Mucosa of descending colon (tissue), 3 donors: ENCODE measurements around the gene FGFR1OP2. TPM values are rescaled to one million over a fixed set of nuclear protein-coding genes. Genes with fewer than 3 reads are reported as not detected.

ENCODE experiments used
- ATAC-seq: fragments of 200-7000 bp; cut with Tn5 transposase; one replicate; pipeline ENCODE4 v1.9.1; 2020; ENCODE audit warnings: mild to moderate bottlenecking, moderate library complexity
- DNase-seq, 3 donors: peaks; one replicate each; pipeline ENCODE4 v3.0.0-alpha.2; 2020
- H3K36me3 ChIP-seq: fragments of 200-600 bp; one replicate; pipeline ENCODE4 v1.8.0; 2021; ENCODE audit warnings: low read depth, mild to moderate bottlenecking
- H3K4me1 ChIP-seq: fragments of 200-600 bp; one replicate; pipeline ENCODE4 v1.8.0; 2021; ENCODE audit warnings: low read depth, mild to moderate bottlenecking
- H3K4me3 ChIP-seq: fragments of 200-600 bp; one replicate; pipeline ENCODE4 v1.8.0; 2021; ENCODE audit warnings: mild to moderate bottlenecking
- H3K9me3 ChIP-seq: fragments of 200-600 bp; one replicate; pipeline ENCODE4 v1.8.0; 2021; ENCODE audit warnings: mild to moderate bottlenecking
- intact Hi-C, 2 donors: fragments of 100-400 bp; cut with DNase I in 1 of 2; cut with micrococcal nuclease in 1 of 2; formaldehyde crosslinking; loops; one replicate each; pipeline versions ENCODE4 v1.11.0 to v1.11.1; 2022; cut with DNase I, micrococcal nuclease
- total RNA-seq, 3 donors: library from RNA; stranded (reverse); fragmentation: NEBNext Ultra II Directional in 2 of 3; extraction: Animal tissue kit (Norgen Biotek cat#: 25700) in 2 of 3; gene quantifications; one replicate each; pipeline versions ENCODE4 v1.2.1 to v1.2.4, GENCODE V29; 2021 to 2023
- TF ChIP-seq, protein P1 (sequence below): fragments of 200-600 bp; IDR thresholded peaks from one replicate; pipeline ENCODE4 v1.8.0; 2022; ENCODE audit warnings: antibody characterized with exemption, mild to moderate bottlenecking
- donor health status: DM: no; HTN: no; CAD: no; lungs with moderate emphysema.
- donor health status: DM: no; HTN: no; CAD: no.
- donor health status: DM: no; HTN: yes; CAD: no.

The FGFR1OP2 gene
- total RNA-seq, 3 donors from 2014 or later, result 25.1 to 50.9 (median 28.2) TPM

DNA sequence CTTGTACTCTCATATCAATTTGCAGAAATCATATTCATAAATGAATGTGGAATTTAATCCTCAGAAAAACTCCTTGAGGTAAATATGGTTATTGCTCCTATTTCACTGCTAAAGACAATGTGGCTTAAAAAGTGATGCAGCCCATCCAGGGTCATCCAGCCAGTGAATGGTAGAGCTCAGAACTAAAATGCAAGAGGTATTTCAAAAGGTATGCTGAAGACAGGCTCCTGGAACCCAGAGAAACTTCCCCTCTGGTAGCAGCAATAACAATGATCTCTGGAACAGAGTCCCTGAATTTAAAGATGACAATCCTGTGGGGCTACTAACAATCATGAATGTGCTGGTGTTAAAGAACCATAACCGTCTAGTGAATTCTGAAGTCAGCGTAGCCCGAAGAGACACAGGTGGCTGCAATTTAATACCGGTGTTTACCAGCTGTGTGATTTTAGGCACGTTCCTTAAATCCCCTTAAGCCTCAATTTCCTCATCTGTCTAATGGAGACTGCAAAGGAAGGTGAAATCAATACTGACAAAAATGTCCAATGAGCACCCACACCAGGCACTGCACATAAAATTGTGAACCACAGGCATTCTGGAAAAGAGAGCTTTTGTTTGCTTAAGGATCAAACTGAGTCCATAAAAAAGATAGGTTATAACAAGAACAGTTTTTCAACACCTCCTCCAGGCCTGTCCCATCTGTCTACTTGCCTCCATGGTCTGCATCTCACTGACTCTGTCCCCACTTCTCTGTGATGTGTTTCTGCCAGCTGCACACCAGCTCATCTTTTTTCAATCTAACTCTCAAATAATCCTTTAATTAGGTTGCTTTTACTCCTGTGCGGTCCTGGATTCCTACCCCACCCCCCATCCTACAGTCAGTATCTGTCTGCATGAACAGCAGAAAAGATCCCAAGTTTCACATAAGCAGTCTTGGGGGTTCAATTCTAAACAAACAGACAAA, 65.4 kb downstream of the FGFR1OP2 start:
- DNase-seq, result no peak
- no peak for ATAC-seq
- TF ChIP-seq, protein P1, sequence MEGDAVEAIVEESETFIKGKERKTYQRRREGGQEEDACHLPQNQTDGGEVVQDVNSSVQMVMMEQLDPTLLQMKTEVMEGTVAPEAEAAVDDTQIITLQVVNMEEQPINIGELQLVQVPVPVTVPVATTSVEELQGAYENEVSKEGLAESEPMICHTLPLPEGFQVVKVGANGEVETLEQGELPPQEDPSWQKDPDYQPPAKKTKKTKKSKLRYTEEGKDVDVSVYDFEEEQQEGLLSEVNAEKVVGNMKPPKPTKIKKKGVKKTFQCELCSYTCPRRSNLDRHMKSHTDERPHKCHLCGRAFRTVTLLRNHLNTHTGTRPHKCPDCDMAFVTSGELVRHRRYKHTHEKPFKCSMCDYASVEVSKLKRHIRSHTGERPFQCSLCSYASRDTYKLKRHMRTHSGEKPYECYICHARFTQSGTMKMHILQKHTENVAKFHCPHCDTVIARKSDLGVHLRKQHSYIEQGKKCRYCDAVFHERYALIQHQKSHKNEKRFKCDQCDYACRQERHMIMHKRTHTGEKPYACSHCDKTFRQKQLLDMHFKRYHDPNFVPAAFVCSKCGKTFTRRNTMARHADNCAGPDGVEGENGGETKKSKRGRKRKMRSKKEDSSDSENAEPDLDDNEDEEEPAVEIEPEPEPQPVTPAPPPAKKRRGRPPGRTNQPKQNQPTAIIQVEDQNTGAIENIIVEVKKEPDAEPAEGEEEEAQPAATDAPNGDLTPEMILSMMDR, result no peak
- H3K4me1 ChIP-seq, result peaks cover 3% of the 10 kb centered on the region
- H3K9me3 ChIP-seq, result no peaks in the 10 kb centered on the region
- H3K36me3 ChIP-seq, result no peaks in the 10 kb centered on the region
- no peak overlapping the region for H3K4me3 ChIP-seq
- intact Hi-C loops, result no loop called here

- intact Hi-C loops, result no loop called here
- Histone ChIP-seq H3K9me3 (no peaks in the 10 kb centered on the region), H3K36me3 (no peaks in the 10 kb centered on the region), H3K4me1 (peaks cover 3% of the 10 kb centered on the region), H3K4me3 (no peak overlapping the region)
- no peak for DNase-seq
- TF ChIP-seq, protein P1, result no peak
- no peak for ATAC-seq
These were observed 67.2 kb downstream of the FGFR1OP2 start for GRCh38 chr12:27005495-27005894.

GRCh38 chr12:27006797-27007467, 68.7 kb downstream of the FGFR1OP2 start:
- no peaks in the 10 kb centered on the region for H3K36me3 ChIP-seq
- H3K4me1 ChIP-seq, result peaks cover 3% of the 10 kb centered on the region
- H3K4me3 ChIP-seq, result no peak overlapping the region
- TF ChIP-seq, protein P1, result no peak
- no peak for DNase-seq
- no peak for ATAC-seq
- H3K9me3 ChIP-seq, result no peaks in the 10 kb centered on the region
- intact Hi-C loops, result no loop called here

DNA sequence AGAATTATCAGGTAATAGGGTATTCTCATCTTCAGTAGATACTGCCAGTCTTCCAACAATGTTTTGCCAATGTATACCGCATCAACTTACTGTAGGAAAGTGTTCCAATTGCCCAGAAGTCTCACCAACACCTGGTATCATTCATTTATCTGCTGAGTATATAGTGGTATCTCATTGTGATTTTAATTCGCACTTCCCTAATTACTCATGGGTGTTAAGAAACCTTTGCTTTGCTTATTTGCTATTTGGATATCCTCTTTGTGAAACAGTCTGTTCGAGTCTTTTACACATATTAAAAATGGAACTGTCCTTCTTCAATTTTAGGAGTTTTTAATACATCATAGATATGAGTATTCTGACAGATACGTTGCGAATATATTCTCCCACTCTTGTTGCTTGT, 69.8 kb downstream of the FGFR1OP2 start:
- Histone ChIP-seq H3K9me3 (no peaks in the 10 kb centered on the region), H3K36me3 (no peaks in the 10 kb centered on the region), H3K4me1 (peaks cover 3% of the 10 kb centered on the region), H3K4me3 (no peak overlapping the region)
- ATAC-seq, result no peak
- DNase-seq, result no peak
- intact Hi-C loops, result no loop called here
- TF ChIP-seq, protein P1, result no peak

DNA sequence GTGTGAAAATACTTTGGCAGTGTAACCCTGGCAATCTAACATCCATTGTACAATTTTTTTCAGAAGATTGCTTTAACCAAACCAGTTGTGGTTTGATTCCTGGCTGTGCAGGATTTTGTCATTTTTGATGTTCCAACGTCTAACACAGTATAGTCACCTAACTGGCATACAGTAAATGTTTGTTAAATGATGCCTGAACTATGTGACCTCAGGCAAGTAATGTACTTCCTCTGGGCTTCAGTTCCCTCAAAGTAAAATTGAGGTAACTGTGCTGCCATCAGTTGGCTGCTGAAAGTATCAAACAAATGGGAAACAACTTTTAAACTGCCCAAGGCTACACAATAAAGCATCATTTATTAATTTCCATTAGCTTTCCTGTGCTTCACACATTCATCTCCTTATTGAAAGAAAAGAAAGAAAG, 71.6 kb downstream of the FGFR1OP2 start:
- no peaks in the 10 kb centered on the region for H3K9me3 ChIP-seq
- H3K4me3 ChIP-seq, result no peak overlapping the region
- DNase-seq (no peak), ATAC-seq (no peak)
- intact Hi-C loops, result no loop called here
- peaks cover 9% of the 10 kb centered on the region for H3K4me1 ChIP-seq
- H3K36me3 ChIP-seq, result no peaks in the 10 kb centered on the region
- TF ChIP-seq, protein P1, result no peak
